ENCODE results near the gene DICER1. TPM values are rescaled to one million over a fixed set of nuclear protein-coding genes. Genes with fewer than 3 reads are reported as not detected.

The DICER1 gene
- total RNA-seq, 1 experiment from 2014 or later, result 32.7 TPM

- BruUV-seq (replicated peaks), result no TSS peak
- ATAC-seq, result no peak
- no peak for TF ChIP-seq REST (IDR thresholded peaks at IDR 0.05; ENCODE audit: insufficient read depth in 1 of 2, low read depth in 2 of 2, low read length in 1 of 2)
- TF ChIP-seq TCF7L2 (IDR thresholded peaks at IDR 0.05; ENCODE audit: low read depth, low read length), result no peak
- TF ChIP-seq POLR2AphosphoS5 (IDR thresholded peaks at IDR 0.05; ENCODE audit: low read depth, low read length), result no peak
- no peak for TF ChIP-seq CTCF (IDR thresholded peaks at IDR 0.05)
- no peak for TF ChIP-seq SIN3A (IDR thresholded peaks at IDR 0.05; ENCODE audit: borderline replicate concordance, insufficient read depth, low read depth, low read length)
- Histone ChIP-seq H3K4me3 (ENCODE audit: low read depth in 2 of 2, low read length in 2 of 2) (no peak overlapping the region), H3K9me3 (ENCODE audit: control insufficient read depth, insufficient read depth, low read depth, low read length) (no peaks in the 10 kb centered on the region), H3K36me3 (ENCODE audit: control insufficient read depth, insufficient read depth, low read length) (peaks cover 5% of the 10 kb centered on the region; the same call in 1 of the 2 replicates), H3K27me3 (ENCODE audit: control insufficient read depth, insufficient read depth, low read length) (no peaks in the 10 kb centered on the region), H3K27ac (ENCODE audit: low read length) (no peak overlapping the region), H3K4me1 (ENCODE audit: control insufficient read depth, insufficient read depth, low read length) (no peaks in the 10 kb centered on the region; the same call in 1 of the 2 replicates)
- DNase-seq (ENCODE audit: low read depth, low spot score), result no peak
- ChIA-PET CTCF (no interaction called here), POLR2A (no interaction called here)
- in situ Hi-C loops (cut with HindIII; ENCODE audit: low pct_unique_long_range_greater_than_20kb, low sequenced_read_pairs) (no loop called here), intact Hi-C loops (cut with micrococcal nuclease; ENCODE audit: unreplicated experiment) (no loop called here)
Observed at GRCh38 chr14:95121911-95122620, 35.3 kb downstream of the DICER1 start.

- intact Hi-C loops (cut with micrococcal nuclease; ENCODE audit: unreplicated experiment), result no loop called here
- no peaks in the 10 kb centered on the region; the same call in 1 of the 2 replicates for H3K4me1 ChIP-seq (ENCODE audit: control insufficient read depth, insufficient read depth, low read length)
- no peaks in the 10 kb centered on the region for H3K9me3 ChIP-seq (ENCODE audit: control insufficient read depth, insufficient read depth, low read depth, low read length)
- no TSS peak for BruUV-seq (replicated peaks)
- POLR2A ChIA-PET, result no interaction called here
- ATAC-seq (no peak), DNase-seq (ENCODE audit: low read depth, low spot score) (no peak)
- CTCF ChIA-PET, result no interaction called here
- peaks cover 9% of the 10 kb centered on the region; the same call in 1 of the 2 replicates for H3K36me3 ChIP-seq (ENCODE audit: control insufficient read depth, insufficient read depth, low read length)
- in situ Hi-C loops (cut with HindIII; ENCODE audit: low pct_unique_long_range_greater_than_20kb, low sequenced_read_pairs), result no loop called here
- no peak for TF ChIP-seq TCF7L2 (IDR thresholded peaks at IDR 0.05; ENCODE audit: low read depth, low read length)
- no peak for TF ChIP-seq CTCF (IDR thresholded peaks at IDR 0.05)
- no peak for TF ChIP-seq REST (IDR thresholded peaks at IDR 0.05; ENCODE audit: insufficient read depth in 1 of 2, low read depth in 2 of 2, low read length in 1 of 2)
- no peak for TF ChIP-seq SIN3A (IDR thresholded peaks at IDR 0.05; ENCODE audit: borderline replicate concordance, insufficient read depth, low read depth, low read length)
- no peak overlapping the region for H3K27ac ChIP-seq (ENCODE audit: low read length)
- no peaks in the 10 kb centered on the region for H3K27me3 ChIP-seq (ENCODE audit: control insufficient read depth, insufficient read depth, low read length)
- no peak overlapping the region for H3K4me3 ChIP-seq (ENCODE audit: low read depth in 2 of 2, low read length in 2 of 2)
Observed at GRCh38 chr14:95119336-95119735, 38.0 kb downstream of the DICER1 start.
